NOMO-1 treated with dmso at 0.1 percent for 144 hours (cell line): ENCODE data around the gene FBXL3.

Experiments
- DNase-seq: peaks from one replicate; lab custom pipeline; 2025; ENCODE audit not compliant: unreplicated experiment; lab: John Stamatoyannopoulos, UW

The FBXL3 gene

GRCh38 chr13:77026861-77027621 is at the start of gene FBXL3:
TSS of gene FBXL3 (minus strand) at chr13:77027159. CDS start at chr13:77021860, 5,299 bp downstream.
- DNase-seq: peak; percentile 65

- DNase-seq: no peak
Measured at GRCh38 chr13:77067519-77067918, 40.6 kb upstream of the FBXL3 start.

DNA sequence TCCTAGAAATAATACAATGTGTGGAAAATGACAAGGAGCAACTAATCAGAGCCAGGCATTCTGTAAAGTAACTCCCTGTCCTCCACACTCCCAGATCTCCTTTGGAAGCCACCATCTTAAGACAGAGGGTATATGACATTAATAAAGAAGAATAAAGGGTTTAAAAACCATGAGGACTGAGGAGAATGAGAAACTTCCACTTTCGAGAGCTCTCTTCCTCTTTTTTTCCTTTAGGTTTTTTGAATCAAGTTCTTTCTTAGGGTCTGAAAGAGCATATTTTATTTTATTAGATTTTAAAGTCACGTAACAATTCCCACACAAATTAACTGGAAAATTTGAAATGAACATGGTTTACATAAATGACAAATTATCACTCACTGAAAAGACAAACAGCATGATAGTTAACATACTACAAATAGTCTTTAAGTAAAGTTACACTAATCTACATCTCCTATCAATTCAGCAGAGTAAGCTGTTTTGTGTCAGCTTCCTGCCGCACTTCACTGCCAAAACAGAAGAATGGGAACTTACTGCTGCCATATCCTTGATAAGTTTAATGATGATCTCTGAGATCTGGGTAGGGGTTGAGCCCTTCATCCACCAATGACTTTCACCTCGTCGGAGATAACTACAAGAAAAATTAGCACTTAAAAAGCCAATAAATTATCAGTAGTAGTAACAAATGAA is 38.6 kb upstream of the FBXL3 start:
- DNase-seq: no peak

DNA sequence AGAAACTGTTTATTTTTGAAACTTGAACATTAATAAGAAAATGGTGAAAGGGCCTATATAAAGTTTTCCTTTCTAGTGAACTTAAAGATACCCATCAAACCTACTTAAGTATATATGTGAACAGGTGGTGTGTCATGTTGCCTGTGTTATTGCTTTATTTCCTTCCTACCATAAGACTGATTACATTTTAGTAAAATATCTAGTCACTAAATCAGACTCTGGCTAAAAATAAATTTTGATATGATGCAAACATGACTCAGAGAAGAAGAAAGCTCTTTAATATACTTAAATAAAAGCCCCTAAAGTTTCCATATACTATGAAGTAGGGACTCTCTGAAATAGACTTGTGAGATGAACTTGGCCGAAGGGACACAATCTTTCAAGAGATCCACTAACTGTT is 35.1 kb upstream of the FBXL3 start:
- no peak for DNase-seq

DNA sequence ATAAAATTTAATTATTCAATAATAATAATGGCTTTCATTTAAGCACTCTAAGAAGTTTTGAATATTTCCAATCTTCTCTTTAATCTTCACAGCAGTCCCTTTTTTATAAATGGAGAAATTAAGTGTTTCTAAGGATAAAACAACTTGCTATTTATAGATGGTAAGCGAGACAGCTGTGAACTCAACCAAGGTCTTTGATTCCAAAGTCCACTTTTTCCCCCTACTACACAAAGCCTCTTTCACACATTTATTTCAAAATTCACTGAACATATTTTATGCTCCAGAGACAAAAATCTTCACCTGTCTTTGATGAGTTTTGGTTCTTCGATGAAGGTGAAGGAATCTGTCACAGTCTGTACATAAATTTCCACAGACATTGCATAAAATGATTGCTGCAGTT is 34.4 kb upstream of the FBXL3 start:
- DNase-seq: no peak

GRCh38 chr13:77056886-77057285 is 29.9 kb upstream of the FBXL3 start:
- DNase-seq: no peak

GRCh38 chr13:77056382-77056781 is 29.4 kb upstream of the FBXL3 start:
- no peak for DNase-seq

DNA sequence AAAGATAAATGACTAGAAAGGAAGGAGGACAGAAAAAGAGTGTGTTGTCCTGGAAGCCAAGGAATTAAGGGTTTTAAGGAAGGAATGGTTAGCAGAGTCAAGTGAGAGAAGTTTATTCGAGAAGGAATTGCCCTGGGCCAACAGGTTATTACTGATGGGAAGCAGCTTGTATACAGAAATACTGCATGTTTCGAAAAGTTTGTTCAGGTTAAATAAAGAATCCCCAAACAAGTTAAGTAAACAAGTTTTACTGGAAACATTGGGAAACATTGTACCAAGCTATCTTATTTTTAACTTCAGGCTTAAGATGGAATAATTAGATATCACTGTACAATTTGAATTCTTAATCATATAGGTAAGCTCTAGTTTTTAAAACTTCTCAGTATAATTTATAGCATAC is 28.2 kb upstream of the FBXL3 start:
- no peak for DNase-seq

DNA sequence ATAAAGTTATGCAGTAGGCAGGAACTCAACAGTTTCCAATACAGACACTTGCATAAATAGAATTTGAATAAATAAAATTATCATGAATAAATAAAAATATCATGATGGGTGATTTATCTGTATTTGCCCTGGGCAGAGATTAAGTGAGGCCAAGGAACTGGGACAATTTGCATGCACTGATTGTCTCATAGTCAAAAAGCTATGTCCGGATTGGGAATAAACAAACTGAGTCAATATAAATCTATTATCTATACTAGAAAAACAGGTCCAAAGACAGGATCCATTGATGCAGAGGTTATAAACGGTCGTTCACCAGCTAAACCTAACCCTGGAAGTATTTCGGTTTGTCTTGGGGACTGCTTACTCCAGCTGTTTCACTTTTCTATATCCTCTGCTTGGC is 26.2 kb upstream of the FBXL3 start:
- DNase-seq: no peak

GRCh38 chr13:77048681-77049080 is 21.7 kb upstream of the FBXL3 start:
- DNase-seq: no peak

DNA sequence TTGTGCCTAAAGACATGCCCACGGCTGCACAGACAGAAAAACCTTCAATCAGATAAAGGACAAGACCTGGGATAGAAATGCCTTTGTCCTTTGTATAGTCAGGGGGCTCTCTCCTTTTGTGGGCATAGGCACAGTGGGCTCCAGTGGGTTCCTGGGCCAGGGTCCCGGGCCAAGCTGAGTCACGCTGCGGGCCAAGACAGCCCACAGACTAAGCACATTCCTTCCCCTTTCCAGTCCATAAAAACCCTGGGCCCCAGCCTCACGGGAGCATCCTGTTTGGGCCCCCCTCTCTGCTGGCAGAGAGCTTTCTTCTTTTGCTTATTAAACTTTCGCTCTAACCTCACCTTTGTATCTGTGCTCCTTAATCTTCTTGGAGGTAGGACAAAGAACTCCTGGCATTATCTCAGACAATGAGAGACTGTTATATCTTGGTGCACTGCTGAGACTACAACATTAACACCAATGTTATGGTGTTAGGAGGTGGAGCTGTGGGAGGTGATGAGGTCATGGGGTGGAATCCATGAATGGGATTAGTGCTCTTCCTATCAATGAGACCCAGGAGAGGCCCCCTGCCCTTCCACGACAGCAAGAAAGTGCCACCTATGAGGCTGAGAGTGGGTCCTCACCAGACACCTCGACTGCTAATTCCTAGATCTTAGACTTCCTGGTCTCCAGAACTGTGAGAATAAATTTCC is 20.8 kb upstream of the FBXL3 start:
- DNase-seq: no peak

DNA sequence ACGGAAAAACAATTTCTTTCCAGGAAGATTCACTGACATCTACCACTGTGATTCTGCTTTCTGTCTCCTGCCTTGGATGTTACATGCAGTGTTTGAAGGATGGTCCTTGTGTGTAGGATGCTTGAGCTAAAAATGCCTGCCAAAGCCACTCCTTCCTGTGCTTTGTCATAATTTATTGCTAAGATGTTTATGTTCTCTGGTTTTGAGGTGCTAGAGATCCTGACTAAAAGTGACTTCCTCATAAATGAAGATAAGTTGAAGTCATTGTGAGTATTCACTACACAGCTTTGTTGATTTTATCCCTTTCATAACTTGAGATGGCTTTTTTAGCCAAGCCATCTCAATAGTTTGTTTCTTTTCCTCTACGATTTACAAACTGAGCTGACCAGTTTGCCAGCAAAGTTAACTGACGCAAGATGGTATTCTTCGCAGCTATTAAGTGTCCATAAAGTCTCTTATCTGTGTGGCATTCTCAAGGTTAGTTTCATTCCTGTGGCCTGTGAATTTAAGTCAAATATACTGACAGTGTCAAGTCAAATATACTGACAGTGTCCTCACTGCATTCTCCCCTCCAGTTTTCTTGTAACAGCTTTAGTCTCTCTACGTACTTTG is 15.7 kb upstream of the FBXL3 start:
- no peak for DNase-seq

DNA sequence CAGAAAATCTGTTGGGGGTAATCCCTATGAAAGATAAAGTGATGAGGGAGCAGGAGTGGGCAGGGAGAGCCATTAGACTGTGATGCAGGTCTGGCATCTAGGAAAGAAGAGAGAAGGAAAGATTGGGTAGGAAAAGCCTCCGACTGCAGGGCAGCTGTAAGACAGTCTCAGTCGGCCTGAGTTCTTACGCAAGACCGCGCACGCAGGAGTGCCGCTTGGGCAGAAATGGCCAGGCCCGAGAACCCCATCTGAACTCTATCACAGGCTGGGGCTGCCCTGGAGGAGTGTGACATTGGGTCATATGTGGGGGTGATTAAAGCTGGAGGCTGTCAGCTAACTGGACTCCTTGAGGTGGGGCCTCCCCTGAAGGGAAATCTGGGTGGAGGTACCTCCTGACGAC is 13.9 kb upstream of the FBXL3 start:
- DNase-seq: no peak

DNA sequence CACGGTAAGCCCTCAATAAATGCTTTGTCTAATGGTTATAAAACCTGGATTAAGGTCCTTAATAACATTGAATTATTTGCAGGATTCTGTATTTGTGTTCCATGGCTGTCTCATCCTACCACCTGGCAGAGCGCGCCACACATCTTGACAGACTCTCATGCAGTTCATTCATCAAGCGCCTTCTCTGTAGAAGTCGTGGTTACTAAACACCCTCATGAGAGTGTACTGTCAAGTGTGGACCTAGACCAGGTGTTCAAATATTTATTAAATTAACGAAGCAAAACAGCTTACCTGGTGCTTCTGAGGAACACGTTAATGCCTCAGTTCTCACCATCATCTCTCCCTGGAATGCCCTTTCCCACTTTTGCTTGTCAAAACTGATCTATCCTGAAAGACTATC is 13.1 kb upstream of the FBXL3 start:
- DNase-seq: no peak

DNA sequence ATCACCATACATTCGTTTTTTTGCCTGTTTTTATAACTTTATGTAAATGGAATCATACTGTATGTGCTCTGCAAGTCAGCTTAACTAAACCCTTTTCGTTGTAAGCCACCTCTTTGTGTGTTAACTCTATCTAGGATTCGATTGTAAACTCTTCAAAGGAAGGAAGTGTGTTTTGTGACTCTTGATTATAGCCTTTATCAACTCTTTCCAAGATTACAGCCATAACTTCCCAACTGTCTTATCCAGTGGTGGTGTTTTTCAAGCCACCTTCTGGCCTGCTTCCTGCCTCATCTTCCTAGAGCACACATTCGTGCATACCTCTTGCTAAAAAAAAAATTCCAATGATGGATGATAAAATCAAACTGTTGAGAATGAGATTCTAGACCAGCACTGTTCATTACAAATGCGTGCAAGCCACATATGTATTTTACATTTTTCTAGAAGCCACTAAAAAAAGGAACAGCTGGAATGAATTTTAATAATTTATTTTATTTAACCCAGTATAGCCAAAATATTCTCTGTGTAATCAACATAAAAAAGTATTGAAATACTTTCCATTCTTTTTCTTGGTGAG is 12.0 kb upstream of the FBXL3 start:
- DNase-seq: no peak

DNA sequence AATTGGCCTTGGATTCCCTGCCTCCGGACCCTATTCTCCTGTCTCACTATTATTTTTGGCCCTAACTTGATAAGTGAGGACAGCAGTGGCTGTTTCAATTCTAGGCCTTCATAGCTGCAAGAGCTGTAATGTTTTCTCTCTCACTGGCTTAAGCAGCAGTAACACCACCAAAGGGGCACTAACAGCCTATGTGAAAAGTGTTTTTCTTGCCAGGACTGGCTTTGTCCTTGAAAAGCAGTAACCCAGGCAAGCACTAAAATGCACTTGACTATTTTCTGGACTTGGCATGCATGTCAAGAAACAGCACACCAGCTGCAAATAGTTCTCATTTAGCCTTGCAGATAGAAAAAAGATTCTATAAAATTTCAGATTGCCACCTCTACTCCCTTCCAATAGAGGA is 9.3 kb upstream of the FBXL3 start:
- no peak for DNase-seq

DNA sequence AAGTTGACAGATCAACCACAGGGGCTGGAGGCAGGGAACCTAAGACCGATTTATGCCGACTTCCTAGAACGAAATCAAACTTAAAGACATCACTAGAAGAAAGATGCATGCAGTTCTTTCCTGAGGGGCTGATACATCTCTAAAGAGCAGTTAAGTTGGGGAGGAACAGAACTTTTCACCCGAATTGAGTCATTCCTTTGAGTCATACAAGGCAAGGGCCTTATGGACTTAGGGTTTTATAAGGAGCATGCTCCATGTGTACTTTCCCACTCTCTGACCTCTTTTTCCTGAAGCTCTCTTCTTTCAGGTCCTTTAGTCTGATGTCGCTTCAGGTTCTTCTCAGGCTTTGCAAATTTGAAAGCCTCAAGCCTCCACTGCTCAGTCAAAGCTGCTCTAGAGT is 7.9 kb upstream of the FBXL3 start:
- DNase-seq: no peak

DNA sequence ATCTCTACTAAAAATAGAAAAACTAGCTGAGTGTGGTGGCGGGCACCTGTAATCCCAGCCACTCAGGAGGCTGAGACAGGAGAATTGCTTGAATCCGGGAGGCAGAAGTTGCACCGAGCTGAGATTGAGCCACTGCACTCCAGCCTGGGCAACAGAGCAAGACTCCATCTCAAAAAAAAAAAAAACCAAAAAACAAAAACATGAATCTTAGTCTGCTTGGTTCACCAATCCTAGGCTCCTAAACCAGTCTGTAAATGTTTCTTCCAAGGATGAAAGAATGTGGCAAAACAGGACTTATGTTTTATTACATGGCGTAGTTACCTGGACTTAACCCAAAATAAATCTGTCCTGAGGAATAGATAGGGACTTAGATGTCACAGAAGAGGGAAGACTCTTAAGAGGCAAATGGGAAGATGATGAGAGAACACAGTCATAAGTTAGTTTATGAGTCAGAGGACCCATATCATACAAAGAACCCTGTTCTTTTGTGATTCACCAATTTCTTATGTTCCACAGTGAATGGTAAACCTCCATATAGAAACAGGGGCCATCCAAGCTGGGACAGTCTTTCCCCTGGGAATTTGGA is 6.9 kb upstream of the FBXL3 start:
- DNase-seq: no peak

GRCh38 chr13:77031656-77032243 is 4.8 kb upstream of the FBXL3 start:
- DNase-seq: no peak

- no peak for DNase-seq
Measured at GRCh38 chr13:77029436-77029835, 2.5 kb upstream of the FBXL3 start.

DNA sequence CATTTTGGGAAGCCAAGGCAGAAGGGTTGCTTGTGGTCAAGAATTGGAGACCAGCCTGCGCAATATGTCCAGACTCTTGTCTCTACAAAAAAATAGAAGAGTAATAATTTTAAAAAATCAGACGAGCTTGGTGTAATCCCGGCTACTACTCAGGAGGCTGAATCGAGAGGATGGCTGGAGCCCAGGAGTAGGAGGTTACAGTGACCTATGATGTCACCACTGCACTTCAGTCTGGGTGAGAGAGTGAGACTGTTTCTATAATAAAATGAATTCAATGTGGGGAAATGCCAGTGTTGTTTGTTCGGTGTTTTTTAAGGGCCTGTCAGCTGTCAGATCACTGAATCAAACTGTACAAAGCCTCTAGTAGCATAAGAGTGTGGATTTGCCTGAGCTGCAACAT is 1.2 kb upstream of the FBXL3 start:
- no peak for DNase-seq
